ENCODE measurements around the gene NEIL3. TPM values are rescaled to one million over a fixed set of nuclear protein-coding genes. Genes with fewer than 3 reads are reported as not detected.

Gene NEIL3
- total and polyA plus RNA-seq, 2 of the 8 experiments (the other 6 are each of a cell fraction or from before 2014, with no cell fraction given): 5.5 to 11.0 TPM

GRCh38 chr4:177309522-177310371, at the start of gene NEIL3 (continued):
- no peak for TF ChIP-seq CHD7 (IDR thresholded peaks at IDR 0.05; ENCODE audit: insufficient replicate concordance, low read length)
- peak; percentile 91 for TF ChIP-seq PHF8 (conservative IDR thresholded peaks at IDR 0.05; ENCODE audit: low read depth, low read length)
- no peak for TF ChIP-seq RAD21 (IDR thresholded peaks at IDR 0.05 in 1 of 2, conservative IDR thresholded peaks at IDR 0.05 in 1 of 2; ENCODE audit: low read depth in 2 of 2, low read length in 2 of 2)
- peak; percentile 75 for TF ChIP-seq POLR2AphosphoS5 (IDR thresholded peaks at IDR 0.05; ENCODE audit: low read depth, low read length)
- TF ChIP-seq CHD2 (IDR thresholded peaks at IDR 0.05; ENCODE audit: low read length): peak; percentile 77
- no peak for TF ChIP-seq KDM1A (IDR thresholded peaks at IDR 0.05; ENCODE audit: borderline replicate concordance, low read length)
- TF ChIP-seq SP1 (IDR thresholded peaks at IDR 0.05; ENCODE audit: low read depth, low read length): no peak
- no peak for TF ChIP-seq POU5F1 (IDR thresholded peaks at IDR 0.05; ENCODE audit: low read depth, low read length)
- TF ChIP-seq RNF2 (IDR thresholded peaks at IDR 0.05; ENCODE audit: borderline replicate concordance, low read depth, low read length, missing control alignments, poor library complexity, severe bottlenecking): no peak
- no peak for TF ChIP-seq SP4 (IDR thresholded peaks at IDR 0.05; ENCODE audit: low read length)

Data from H1 (cell line).